ENCODE results near the gene ETS2. TPM values are rescaled to one million over a fixed set of nuclear protein-coding genes. Genes with fewer than 3 reads are reported as not detected.
A peak's percentile ranks its signal among the peaks of the same experiment; 100 is the strongest.

Gene ETS2
- polyA plus RNA-seq, 1 experiment = 18.8 TPM

DNA sequence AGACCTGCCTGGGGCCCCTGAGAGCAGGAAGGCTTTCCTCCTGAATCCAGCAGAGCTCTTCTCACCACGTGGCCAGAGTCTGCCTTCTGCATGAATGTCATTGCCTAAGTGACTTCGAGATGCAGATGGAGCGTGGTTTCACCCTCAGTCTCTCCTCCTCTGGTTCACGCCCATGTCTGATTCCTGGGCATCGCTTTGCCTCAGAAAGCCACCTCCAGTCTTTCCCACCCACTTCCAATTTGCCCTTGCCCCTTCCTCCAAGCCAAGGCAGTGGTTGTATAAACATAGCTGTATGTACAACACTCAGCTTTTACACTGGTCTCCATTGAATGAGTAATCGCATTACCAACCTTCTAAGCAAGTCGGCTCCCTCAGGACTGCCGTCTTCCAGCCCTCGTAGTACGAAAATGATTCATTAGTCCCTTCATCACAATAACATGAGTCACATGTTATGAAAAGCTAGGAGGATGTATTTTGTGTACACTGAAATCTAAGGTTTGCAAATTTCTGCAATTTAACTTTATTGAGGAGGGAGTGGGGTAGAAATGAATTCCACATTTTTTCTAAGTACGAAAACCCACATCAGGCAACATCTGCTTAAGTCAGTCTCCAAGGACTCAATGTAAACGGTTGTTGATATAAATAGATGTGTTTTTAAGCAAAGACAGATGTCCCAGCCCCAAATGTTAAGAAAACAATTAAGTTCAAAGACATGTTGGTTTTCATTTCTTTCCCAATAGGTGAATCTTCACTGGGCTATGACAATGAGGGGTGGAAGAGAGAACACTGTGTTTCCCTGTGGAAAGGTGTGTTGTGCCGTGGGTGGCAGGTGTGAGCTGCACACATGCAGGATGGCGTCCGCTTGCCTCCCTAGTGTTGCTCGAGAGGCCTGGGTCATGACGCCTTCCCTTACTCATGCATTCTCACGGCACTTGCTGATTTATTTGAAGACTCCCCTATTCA is 32.3 kb upstream of the ETS2 start:
- TF ChIP-seq, protein P1, sequence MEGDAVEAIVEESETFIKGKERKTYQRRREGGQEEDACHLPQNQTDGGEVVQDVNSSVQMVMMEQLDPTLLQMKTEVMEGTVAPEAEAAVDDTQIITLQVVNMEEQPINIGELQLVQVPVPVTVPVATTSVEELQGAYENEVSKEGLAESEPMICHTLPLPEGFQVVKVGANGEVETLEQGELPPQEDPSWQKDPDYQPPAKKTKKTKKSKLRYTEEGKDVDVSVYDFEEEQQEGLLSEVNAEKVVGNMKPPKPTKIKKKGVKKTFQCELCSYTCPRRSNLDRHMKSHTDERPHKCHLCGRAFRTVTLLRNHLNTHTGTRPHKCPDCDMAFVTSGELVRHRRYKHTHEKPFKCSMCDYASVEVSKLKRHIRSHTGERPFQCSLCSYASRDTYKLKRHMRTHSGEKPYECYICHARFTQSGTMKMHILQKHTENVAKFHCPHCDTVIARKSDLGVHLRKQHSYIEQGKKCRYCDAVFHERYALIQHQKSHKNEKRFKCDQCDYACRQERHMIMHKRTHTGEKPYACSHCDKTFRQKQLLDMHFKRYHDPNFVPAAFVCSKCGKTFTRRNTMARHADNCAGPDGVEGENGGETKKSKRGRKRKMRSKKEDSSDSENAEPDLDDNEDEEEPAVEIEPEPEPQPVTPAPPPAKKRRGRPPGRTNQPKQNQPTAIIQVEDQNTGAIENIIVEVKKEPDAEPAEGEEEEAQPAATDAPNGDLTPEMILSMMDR (IDR thresholded peaks at IDR 0.05; ENCODE audit: insufficient read depth, low read depth, low read length) = no peak
- POLR2A ChIA-PET = interaction anchor here (1.3 kb wide), 1 partner anchor 18 kb away, joined by 13 read pairs; no protein-coding TSS in a partner anchor
- DNase-seq (ENCODE audit: low read depth) = peak; percentile 98
- Histone ChIP-seq H3K36me3 (ENCODE audit: control insufficient read depth, insufficient read depth, low read length) (no peaks in the 10 kb centered on the region), H3K4me3 (ENCODE audit: low read depth, low read length) (no peak overlapping the region), H3K27me3 (ENCODE audit: control insufficient read depth, insufficient read depth, low read length) (no peaks in the 10 kb centered on the region)
- CTCF ChIA-PET = interaction anchor here (1.4 to 1.9 kb wide), 2 partner anchors 12 to 18 kb away, joined by 3 to 5 read pairs; no protein-coding TSS in a partner anchor

DNA sequence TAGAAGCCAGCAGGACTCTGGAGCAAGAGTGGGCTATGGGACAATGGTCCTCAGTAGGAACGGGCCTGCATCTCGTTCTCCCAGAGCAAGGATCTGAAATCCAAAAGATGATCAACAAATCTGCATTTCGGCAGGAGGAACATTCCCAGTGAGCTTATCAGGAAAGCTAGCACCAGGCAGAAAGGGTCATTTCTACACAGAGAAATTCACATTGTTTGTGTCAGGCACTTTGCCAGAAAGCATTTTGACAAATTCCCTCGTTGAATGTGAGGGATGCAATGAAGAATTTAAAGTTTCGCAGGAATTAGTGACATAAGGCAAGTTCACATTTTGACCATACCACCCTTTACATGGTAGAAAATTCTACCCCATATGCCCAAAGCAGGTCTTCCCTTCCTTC is 31.6 kb upstream of the ETS2 start:
- Histone ChIP-seq H3K4me3 (ENCODE audit: low read depth, low read length) (no peak overlapping the region), H3K36me3 (ENCODE audit: control insufficient read depth, insufficient read depth, low read length) (no peaks in the 10 kb centered on the region), H3K27me3 (ENCODE audit: control insufficient read depth, insufficient read depth, low read length) (no peaks in the 10 kb centered on the region)
- ChIA-PET POLR2A (no interaction called here), CTCF (no interaction called here)
- no peak for DNase-seq (ENCODE audit: low read depth)
- TF ChIP-seq, protein P1 (IDR thresholded peaks at IDR 0.05; ENCODE audit: insufficient read depth, low read depth, low read length) = no peak

DNA sequence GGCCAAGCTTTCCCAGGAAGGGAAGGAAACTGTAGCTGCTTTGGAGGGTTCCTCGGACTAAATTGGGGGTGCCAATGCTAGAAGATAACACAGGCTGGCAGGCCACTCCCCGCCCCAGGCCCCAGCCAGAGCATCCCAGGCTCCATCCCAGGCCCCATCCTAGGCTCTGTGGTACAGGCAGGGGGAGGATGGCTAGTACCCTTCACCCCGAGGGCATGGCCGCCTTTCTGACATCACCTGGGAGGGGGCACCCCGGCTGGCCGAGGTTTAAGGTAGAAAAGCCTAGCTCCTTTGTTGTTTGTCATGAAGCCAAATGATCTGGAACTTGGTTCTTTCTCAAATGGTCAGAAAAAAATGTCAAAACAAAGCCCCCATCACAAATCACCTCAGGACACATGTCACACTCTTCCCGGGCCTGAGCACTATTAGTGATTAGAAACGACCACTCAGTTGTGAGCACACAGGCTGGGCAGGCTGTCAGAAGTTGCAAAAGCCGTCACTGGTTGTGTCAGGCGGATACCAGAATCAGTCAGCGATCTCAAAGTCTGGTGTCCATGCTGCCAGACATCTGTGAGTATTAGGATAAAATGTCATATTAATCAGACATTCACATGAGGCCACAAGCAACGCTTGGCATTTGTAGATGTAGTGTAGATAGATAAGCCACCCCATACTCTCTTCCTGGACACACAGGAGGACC is 31.0 kb upstream of the ETS2 start:
- H3K36me3 ChIP-seq (ENCODE audit: control insufficient read depth, insufficient read depth, low read length) = no peaks in the 10 kb centered on the region
- ChIA-PET POLR2A (no interaction called here), CTCF (no interaction called here)
- H3K4me3 ChIP-seq (ENCODE audit: low read depth, low read length) = no peak overlapping the region
- no peak for DNase-seq (ENCODE audit: low read depth)
- no peaks in the 10 kb centered on the region for H3K27me3 ChIP-seq (ENCODE audit: control insufficient read depth, insufficient read depth, low read length)
- TF ChIP-seq, protein P1 (IDR thresholded peaks at IDR 0.05; ENCODE audit: insufficient read depth, low read depth, low read length) = no peak

DNA sequence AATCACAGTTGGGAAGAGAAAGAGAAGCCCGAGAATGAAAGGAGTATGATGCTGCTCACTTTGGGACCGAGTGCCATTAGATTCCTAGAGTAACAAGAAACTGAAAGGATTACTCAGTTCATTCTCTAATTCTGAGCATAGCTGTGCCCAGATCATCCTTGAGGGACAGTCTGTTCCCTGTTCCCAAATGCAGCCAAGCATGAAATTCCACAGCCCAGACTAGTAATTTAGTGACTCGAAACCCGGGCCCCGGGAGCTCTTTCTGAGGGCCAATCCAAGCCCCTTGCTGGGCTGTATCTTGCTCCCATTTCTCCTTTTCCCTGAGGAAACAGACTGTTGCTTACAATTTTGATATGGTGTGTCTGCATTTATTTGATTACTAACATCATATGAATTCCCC is 30.0 kb upstream of the ETS2 start:
- no peak for DNase-seq (ENCODE audit: low read depth)
- TF ChIP-seq, protein P1 (IDR thresholded peaks at IDR 0.05; ENCODE audit: insufficient read depth, low read depth, low read length) = no peak
- CTCF ChIA-PET = interaction anchor here (0.7 to 1.3 kb wide), 3 partner anchors 210 to 1081 kb away, joined by 3 read pairs; no protein-coding TSS in a partner anchor
- H3K27me3 ChIP-seq (ENCODE audit: control insufficient read depth, insufficient read depth, low read length) = no peaks in the 10 kb centered on the region
- H3K36me3 ChIP-seq (ENCODE audit: control insufficient read depth, insufficient read depth, low read length) = no peaks in the 10 kb centered on the region
- POLR2A ChIA-PET = no interaction called here
- no peak overlapping the region for H3K4me3 ChIP-seq (ENCODE audit: low read depth, low read length)

DNA sequence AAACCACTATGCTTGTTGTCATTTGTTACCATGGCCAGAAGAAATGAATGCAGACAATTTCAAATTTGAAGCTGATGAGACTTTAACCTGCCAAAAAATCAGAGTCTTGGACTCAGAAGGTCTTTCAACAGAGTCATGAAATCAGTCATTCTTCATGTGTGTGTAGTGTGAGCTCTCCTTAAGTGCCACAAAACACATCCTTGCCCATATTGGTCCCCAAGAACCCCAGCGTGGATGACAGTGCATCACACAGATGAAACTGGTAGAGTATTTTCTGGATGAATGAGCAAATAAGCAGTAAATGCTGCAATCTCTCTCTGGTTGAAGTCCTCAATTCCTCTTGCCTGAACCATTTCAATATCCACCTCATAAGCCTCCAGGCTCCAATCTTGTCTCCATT is 28.7 kb upstream of the ETS2 start:
- Histone ChIP-seq H3K27me3 (ENCODE audit: control insufficient read depth, insufficient read depth, low read length) (no peaks in the 10 kb centered on the region), H3K4me3 (ENCODE audit: low read depth, low read length) (no peak overlapping the region), H3K36me3 (ENCODE audit: control insufficient read depth, insufficient read depth, low read length) (no peaks in the 10 kb centered on the region)
- ChIA-PET CTCF (interaction anchor here (0.9 kb wide), 1 partner anchor 11 kb away, joined by 3 read pairs; no protein-coding TSS in a partner anchor), POLR2A (no interaction called here)
- no peak for DNase-seq (ENCODE audit: low read depth)
- TF ChIP-seq, protein P1 (IDR thresholded peaks at IDR 0.05; ENCODE audit: insufficient read depth, low read depth, low read length) = no peak
